GM12878 (cell line): ENCODE data around the gene WDSUB1. TPM values are rescaled to one million over a fixed set of nuclear protein-coding genes. Genes with fewer than 3 reads are reported as not detected.

Experiments
- ATAC-seq: fragments of 200-7000 bp; cut with Tn5 transposase; 3 replicates; pipeline ENCODE4 v1.9.1; 2020; ENCODE audit warnings: mild to moderate bottlenecking, moderate library complexity
- BruUV-seq: library from RNA; stranded (reverse); fragments of 400-500 nt; replicated peaks from 2 replicates; lab custom pipeline; 2021; lab: Mats Ljungman, UMichigan
- CTCF ChIA-PET: fragments of 300-600 bp; sonication (Branson Sonifier 250); formaldehyde crosslinking; extraction: SDS; loops from one replicate; lab custom pipeline; 2021; ENCODE audit warnings: inconsistent platforms; lab: Yijun Ruan, JAX
- POLR2A ChIA-PET: fragments of 350-600 bp; formaldehyde crosslinking; extraction: SDS; loops from one replicate; lab custom pipeline; 2021; ENCODE audit warnings: inconsistent platforms; lab: Charles Lee
- RAD21 ChIA-PET: fragments of 300-600 bp; sonication (Branson Sonifier 250); formaldehyde crosslinking; loops from one replicate; lab custom pipeline; 2023; ENCODE audit warnings: antibody characterized with exemption; ENCODE audit not compliant: unreplicated experiment; lab: Charles Lee
- SMC1A ChIA-PET: fragments of 300-600 bp; sonication (Branson Sonifier 250); formaldehyde crosslinking; loops from one replicate; lab custom pipeline; 2023; ENCODE audit not compliant: unreplicated experiment, uncharacterized antibody; lab: Charles Lee
- DNase-seq: peaks from one replicate; pipeline ENCODE4 v3.0.0-alpha.2; 2011; ENCODE audit warnings: low read depth, low spot score
- FAIRE-seq: peaks from 3 replicates; lab custom pipeline; 2011; peaks lifted over from hg19 to GRCh38; lab: Jason Lieb, UNC
- H2AFZ ChIP-seq: 2 replicates; pipeline ENCODE4 v1.6.0; 2011; ENCODE audit warnings: low read depth, low read length, control low read depth; ENCODE audit not compliant: control insufficient read depth
- H3K27ac ChIP-seq: 2 replicates; pipeline ENCODE4 v1.5.1; 2011; ENCODE audit warnings: control low read depth; ENCODE audit not compliant: control insufficient read depth, insufficient read depth
- H3K27me3 ChIP-seq, 2 experiments: replicated peaks in 1 of 2; 2 replicates each; pipeline versions ENCODE4 v1.6.0 to v1.6.1; 2011; ENCODE audit warnings: low read length in 1 of 2; ENCODE audit not compliant: control insufficient read depth in 2 of 2, insufficient read depth in 2 of 2
- H3K36me3 ChIP-seq, 2 experiments: 2 replicates each; pipeline ENCODE4 v1.5.1; 2011; ENCODE audit warnings: low read length in 1 of 2; ENCODE audit not compliant: control insufficient read depth in 2 of 2, insufficient read depth in 2 of 2
- H3K4me1 ChIP-seq: 2 replicates; pipeline ENCODE4 v1.6.1; 2011; ENCODE audit warnings: mild to moderate bottlenecking, low read length, moderate library complexity, mixed read lengths; ENCODE audit not compliant: control insufficient read depth, insufficient read depth
- H3K4me2 ChIP-seq: 2 replicates; pipeline ENCODE4 v1.6.0; 2011; ENCODE audit warnings: control low read depth; ENCODE audit not compliant: control insufficient read depth, insufficient read depth
- H3K4me3 ChIP-seq: fragments of 200-600 bp; sonication (generic); 2 replicates; pipeline ENCODE4 v1.5.1; 2016
- H3K79me2 ChIP-seq: 2 replicates; pipeline ENCODE4 v1.6.0; 2011; ENCODE audit warnings: low read length; ENCODE audit not compliant: control insufficient read depth, insufficient read depth
- H3K9ac ChIP-seq: 2 replicates; pipeline ENCODE4 v1.8.0; 2011; ENCODE audit warnings: low read length, control low read depth, mixed read lengths; ENCODE audit not compliant: control insufficient read depth, insufficient read depth
- H3K9me3 ChIP-seq: replicated peaks from 3 replicates; pipeline ENCODE4 v1.5.1; 2011; ENCODE audit warnings: mild to moderate bottlenecking, low read length; ENCODE audit not compliant: control insufficient read depth, insufficient read depth
- H4K20me1 ChIP-seq: 2 replicates; pipeline ENCODE4 v1.6.0; 2011; ENCODE audit not compliant: control insufficient read depth, insufficient read depth
- CUX1 ChIP-seq: IDR thresholded peaks from 2 replicates; pipeline ENCODE4 v1.6.1; 2012; ENCODE audit warnings: improper control_type of control experiment, low read depth, low read length; ENCODE audit not compliant: insufficient replicate concordance
- USF2 ChIP-seq: IDR thresholded peaks from 2 replicates; pipeline ENCODE4 v1.6.1; 2011; ENCODE audit warnings: low read depth, low read length, improper control_type of control experiment, borderline replicate concordance
- WGBS: methylation state at CpG from one replicate; pipeline ENCODE4 v1.1.6; 2016; ENCODE audit warnings: low lambda C conversion rate; ENCODE audit not compliant: insufficient replicate concordance, insufficient coverage; ENCODE audit errors: missing lambda C conversion rate; 5-methylcytosine and 5-hydroxymethylcytosine counted together
- in situ Hi-C: fragments of 300-500 bp; cut with MboI; formaldehyde crosslinking; loops from 9 replicates; pipeline ENCODE4 v1.14.3; 2018; ENCODE audit warnings: mixed read lengths
- intact Hi-C: fragments of 100-400 bp; cut with micrococcal nuclease; formaldehyde crosslinking; loops from one replicate; pipeline ENCODE4 v1.14.2; 2022; ENCODE audit not compliant: unreplicated experiment
- polyA plus RNA-seq, 11 experiments: library from polyadenylated mRNA; depleted of rRNA in 4 of 11; unstranded in 6 of 11; stranded (reverse) in 5 of 11; fragments of >200 nt; fragmentation: Nextera tagmentation in 4 of 11; fragmentation: Illumina TruSeq in 1 of 11; extraction: Ambion mirVana in 4 of 11; extraction: Trizol in 1 of 11; gene quantifications; 1 replicate in 1 of 11; 2 replicates in 10 of 11; pipeline versions ENCODE4 v1.2.1 to v1.2.3, GENCODE V29; 2011 to 2016; ENCODE audit warnings: inconsistent platforms in 2 of 11, missing spikeins in 2 of 11, low read depth in 1 of 11
- total RNA-seq, 4 experiments: library from RNA; depleted of rRNA in 3 of 4; stranded (reverse); fragments of >200 nt in 3 of 4; fragmentation: Illumina TruSeq in 1 of 4; extraction: Trizol in 1 of 4; gene quantifications; 2 replicates each; pipeline versions ENCODE4 v1.2.1 to v1.2.3, GENCODE V29; 2013 to 2021

WDSUB1 gene
- total and polyA plus RNA-seq, 10 of the 15 experiments (the other 5 are each of a cell fraction or from before 2014, with no cell fraction given), result 4.4 to 12.7 (median 7.6) TPM

GRCh38 chr2:159297042-159297707 lies 10.7 kb upstream of the WDSUB1 start:
- Histone ChIP-seq H3K9me3 (no peaks in the 10 kb centered on the region; the same call in 2 of the 3 replicates), H3K4me3 (no peak overlapping the region), H3K27me3 (no peaks in the 10 kb centered on the region), H3K4me2 (no peak overlapping the region), H2AFZ (no peak overlapping the region), H3K36me3 (no peaks in the 10 kb centered on the region), H4K20me1 (no peaks in the 10 kb centered on the region), H3K79me2 (no peaks in the 10 kb centered on the region), H3K4me1 (no peaks in the 10 kb centered on the region), H3K9ac (no peak overlapping the region), H3K27ac (no peak overlapping the region)
- CTCF ChIA-PET, result no interaction called here
- SMC1A ChIA-PET, result interaction anchor here (0.6 to 1.8 kb wide), 4 partner anchors 9 to 26 kb away, joined by 3 to 5 read pairs (median 4); no protein-coding TSS in a partner anchor
- DNase-seq (no peak), ATAC-seq (0 out of 3 replicates have a peak, but pooled peaks have one; percentile 25), FAIRE-seq (no peak)
- intact Hi-C loops, result no loop called here
- RAD21 ChIA-PET, result no interaction called here
- 86% methylated on average over 5 of the region's 5 CpGs for WGBS
- in situ Hi-C loops, result no loop called here
- no TSS peak for BruUV-seq
- POLR2A ChIA-PET, result no interaction called here
- TF ChIP-seq USF2 (no peak), CUX1 (no peak)
